GM19397 (cell line): ENCODE measurements around the gene KIAA0930.

Source experiments
- ATAC-seq: cut with Tn5 transposase; IDR thresholded peaks from one replicate; pipeline ENCODE4 v1.9.1; 2021; ENCODE audit warnings: mild to moderate bottlenecking, moderate library complexity; ENCODE audit not compliant: unreplicated experiment

Gene KIAA0930

GRCh38 chr22:45183974-45184373 is 56.7 kb downstream of the KIAA0930 start:
- no peak for ATAC-seq

DNA sequence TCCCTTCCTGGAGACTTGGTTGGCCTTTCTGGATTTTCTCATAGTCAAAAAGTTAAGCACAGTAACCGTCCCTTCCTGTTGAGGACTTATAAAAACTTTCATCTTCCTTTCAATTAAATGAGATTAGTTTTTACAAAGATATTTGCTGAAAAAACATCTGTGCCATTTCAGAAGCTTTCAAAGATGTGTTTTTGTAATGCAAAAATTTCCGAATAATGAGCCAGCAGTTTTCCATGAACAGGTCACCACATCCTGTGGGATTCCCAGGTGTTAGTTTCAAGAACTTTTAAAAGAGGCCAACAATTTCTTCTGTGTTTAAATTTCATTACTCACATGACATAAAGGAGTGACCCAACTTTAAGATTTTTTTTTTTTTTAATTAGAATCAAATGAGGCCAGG is 58.9 kb downstream of the KIAA0930 start:
- ATAC-seq = no peak

- ATAC-seq = no peak
These were observed 59.5 kb downstream of the KIAA0930 start for GRCh38 chr22:45181240-45181639.

DNA sequence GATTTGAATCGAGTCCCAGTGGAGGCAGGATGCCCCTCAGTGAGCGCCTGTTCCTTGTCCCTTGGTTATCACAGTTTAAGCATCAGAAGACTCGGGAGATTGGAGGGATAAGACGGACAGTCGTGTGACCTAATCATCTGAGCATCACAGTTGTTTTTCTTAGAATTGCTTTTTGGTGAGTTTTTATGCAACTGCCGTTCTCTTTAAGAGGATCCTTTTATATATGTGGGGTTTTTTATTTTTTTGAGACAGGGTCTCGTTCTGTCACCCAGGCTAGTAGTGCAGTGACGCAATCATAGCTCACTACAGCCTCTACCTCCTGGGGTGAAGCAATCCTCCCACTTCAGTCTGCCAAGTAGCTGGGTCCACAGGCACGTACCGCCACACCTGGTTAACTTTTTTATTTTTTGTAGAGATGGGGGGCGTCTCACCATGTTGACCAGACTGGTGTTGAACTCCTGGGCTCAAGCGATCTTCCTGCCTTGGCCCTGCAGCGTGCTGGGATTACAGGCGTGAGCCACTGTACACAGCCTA is 60.5 kb downstream of the KIAA0930 start:
- ATAC-seq = no peak

GRCh38 chr22:45179276-45180049 is 61.2 kb downstream of the KIAA0930 start:
- no peak for ATAC-seq

DNA sequence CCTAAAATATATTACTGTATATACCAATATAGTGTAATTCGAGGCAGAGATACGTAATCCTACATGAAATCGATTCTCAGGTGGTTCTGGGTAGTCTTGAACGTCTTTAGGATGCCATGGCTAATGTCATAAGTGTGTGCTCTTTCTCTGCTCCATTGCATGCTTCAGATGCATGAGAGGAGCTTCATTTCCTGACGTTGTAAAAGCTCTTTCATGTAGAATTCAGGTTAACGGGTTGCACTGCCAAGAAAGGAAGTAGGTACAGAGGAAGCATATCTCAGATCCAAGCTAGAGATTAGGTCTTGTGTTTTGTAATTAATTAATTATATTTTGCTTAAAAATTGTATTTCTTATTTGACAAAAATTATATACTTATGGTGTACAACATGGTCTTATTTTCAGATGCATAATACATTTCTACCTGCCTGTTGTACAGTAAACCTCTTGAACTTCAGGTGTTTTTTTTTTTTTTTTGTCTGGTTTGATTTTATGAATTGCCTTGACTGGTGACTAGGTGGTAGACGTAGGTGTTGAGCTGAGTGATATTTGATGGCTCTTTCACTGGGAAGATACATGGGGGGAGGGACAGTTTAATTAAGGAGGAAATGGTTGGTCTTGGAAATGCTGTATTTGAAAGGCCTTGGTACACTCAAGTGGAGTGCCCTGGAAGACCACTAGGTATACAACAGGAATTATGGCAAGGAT is 67.7 kb downstream of the KIAA0930 start:
- no peak for ATAC-seq

DNA sequence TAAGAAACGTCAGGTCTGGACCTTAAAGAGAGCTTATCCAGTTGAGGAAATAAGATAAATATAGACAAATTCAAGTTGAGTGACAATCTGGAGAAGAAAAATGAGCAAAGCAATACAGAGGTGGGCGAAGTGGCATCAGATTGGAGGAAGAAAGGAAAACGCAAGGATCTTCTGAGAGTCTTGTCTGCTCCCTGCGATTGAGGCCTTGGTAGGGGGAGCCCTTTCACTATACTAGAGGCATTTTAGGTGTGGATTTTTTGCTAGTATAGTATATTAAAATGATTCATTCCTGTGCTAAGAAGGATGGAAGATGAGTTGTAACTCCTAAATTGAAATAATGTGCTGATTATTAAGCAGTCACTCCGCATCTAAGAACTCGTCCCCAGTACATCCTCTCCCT is 68.9 kb downstream of the KIAA0930 start:
- ATAC-seq = no peak

- ATAC-seq = no peak
These were observed 70.9 kb downstream of the KIAA0930 start for GRCh38 chr22:45169591-45170466.

GRCh38 chr22:45166932-45167331 is 73.8 kb downstream of the KIAA0930 start:
- ATAC-seq = no peak

DNA sequence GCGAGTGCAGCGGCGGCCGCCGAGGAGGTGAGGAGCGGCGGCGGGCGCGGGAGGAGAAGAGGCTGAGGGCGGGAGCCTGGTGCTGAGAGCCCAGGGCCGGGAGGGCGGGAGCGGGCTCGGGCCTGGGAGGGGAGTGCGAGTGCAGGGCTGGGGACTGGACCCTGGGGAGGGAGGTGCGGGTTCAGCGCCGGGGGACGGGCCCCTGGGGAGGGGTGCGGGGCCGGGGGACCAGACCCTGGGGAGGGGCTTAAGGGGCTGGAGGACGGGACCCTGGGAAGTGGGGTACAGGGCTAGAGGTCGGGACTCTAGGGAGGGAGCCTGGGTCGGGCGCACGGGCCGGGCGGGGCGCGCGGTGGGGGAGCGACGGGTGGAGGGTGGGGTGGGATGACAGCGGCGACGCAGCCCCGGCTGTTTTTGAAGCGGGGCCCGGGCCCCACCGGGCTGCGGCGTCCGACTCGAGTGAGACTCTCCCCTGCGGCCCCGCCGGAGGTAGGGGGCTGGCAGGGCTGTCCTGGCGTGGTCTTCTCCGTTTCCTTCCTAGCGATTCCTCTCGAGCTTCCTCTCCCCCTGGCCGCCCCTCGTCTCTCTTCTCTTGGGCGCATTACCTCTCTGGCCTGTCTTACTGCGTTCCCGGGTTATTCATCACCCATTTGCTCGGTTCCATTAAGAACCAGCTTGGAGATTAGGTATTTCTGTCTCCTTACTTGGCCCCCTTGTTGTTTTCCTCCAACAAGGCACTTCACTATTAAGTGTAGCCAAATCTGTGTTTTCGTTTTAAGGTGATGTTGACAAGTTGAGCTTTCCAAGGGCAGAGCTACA is 76.2 kb downstream of the KIAA0930 start:
- ATAC-seq = peak; percentile 32

DNA sequence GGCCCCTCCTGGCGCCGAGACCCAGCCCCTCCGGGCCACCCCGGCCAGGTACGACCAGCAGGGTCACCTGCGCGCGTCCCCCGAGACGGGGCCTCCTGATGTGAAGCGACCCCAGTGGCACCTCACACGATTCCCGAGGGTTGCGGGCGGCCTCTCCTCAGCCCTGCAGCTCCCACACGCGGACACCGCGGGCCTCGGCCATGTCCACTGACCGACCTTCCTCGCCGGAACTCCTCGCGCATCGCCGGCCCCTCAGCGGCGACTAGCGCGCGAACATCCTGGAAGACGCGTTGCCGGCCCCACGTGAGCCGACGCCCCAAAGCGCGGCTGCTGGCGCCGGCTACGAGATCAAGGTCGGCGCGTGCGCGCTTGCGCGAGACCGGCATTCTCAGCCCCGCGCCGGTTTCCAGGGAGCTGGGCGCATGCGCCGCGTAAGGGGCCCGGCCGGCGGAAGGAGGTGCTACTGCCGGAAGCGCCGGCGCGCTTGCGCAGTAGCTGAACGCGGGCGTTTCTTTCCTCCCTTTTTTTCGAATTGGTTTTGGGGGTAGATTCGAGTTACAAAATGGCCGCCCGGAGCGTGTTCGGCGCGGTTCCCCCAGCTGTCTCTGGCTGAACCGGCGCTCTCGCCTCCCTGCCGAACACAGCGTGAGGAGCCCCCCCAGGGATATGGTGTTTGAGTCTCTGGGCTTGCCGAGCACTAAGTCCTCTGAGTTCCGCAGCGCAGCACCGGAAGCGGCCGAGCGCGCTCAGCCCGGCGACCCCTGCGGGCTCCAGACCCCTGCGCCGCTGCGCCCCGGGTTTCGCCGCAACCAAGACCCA is 77.0 kb downstream of the KIAA0930 start, which contains the start of gene NUP50:
TSS of gene NUP50 (plus strand) at position 475 of the 819 bp plus-strand sequence. CDS start 4,253 bp downstream, outside the sequence.
- peak; percentile 83 for ATAC-seq

- no peak for ATAC-seq
These were observed 77.6 kb downstream of the KIAA0930 start for GRCh38 chr22:45163099-45163450.

DNA sequence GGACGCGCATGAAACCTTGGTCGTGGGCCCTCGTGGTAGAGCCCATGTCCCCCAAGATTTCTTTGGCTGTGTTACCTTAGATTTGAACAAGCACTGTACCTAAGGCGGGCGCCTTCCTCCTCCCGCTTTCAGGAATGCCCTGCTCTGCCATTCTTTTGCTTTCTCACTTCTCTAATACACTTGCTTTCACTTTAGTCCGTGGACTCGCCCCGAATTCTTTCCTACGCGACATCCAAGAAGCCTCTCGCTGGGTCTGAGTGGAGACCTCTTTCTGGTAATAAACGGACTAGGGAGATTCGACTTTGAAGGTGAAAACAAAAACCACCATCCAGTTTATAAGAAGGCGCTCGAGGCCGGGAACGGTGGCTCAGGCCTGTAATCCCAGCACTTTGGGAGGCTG is 78.2 kb downstream of the KIAA0930 start:
- no peak for ATAC-seq

DNA sequence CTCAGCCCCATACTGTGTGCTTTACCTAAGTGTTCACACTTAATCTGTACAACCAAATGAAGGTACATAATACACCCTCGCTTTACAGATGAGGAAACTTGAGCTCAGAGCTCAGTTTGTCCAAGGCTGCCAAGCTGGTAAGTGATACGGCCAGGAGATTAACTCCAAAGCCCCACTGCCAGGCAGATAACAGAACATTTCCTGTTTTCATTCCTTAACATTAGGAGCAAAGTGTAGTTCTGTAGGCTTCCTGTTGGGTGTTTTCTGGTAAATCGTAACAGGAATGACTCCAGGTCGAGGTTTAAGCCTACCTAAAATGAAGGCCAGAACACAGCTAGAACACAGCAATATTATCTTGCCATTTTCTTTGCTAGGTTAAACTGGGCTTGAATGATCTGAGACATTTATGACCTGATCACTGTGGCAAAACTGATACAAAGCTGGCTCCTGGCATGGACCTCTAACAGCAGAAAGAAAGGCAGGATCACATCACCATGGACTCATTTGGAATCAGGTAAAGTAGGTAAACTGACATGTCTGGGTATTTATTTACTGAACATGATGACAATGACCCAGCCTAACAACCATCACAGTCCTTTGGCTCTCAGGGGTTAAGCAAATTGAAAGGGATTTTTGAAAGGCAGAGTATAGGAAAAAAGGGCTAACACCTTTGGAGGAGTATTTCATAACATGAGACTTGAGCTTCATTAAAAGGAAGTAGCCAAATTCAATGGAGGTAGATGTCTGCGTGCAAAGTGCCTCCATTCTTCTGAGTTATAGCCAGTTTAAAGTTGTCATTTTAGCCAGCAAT is 80.8 kb downstream of the KIAA0930 start:
- ATAC-seq = no peak

GRCh38 chr22:45157907-45158306 is 82.8 kb downstream of the KIAA0930 start:
- no peak for ATAC-seq

DNA sequence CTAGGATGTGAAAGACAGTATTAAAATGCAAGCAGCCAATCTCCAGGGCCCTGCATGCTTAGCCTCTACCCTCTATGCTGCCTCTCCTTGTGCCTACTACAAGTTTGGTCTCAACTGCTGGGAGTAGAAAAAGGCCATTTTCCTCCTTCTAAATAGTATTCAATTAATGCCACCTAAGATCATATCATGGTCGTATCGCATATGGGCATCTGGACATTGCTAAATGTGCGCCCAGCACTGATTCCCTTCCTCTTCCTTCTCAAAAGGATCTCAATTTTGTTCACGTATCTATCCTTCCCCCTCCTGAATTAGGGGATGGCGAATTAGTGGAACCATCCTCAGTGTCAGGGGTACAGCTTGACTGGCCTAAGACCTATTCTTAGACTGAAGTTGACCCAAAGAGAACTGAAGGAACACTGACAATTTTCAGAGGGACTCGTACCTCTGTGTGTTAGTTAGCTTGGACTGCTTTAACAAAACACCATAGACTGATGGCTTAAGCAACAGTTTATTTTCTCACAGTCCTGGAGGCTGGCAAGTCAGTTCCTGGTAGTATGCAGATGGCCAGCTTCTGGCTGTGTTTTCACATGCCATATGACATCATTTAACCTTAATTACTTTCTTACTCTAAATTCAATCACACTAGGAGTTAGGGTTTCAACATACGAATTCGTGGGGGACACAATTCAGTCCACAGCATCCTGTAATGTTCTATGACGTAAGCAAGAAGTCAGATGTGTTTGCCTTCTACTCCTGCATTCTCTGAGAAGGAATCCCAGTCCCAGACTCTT is 85.4 kb downstream of the KIAA0930 start:
- ATAC-seq = no peak

DNA sequence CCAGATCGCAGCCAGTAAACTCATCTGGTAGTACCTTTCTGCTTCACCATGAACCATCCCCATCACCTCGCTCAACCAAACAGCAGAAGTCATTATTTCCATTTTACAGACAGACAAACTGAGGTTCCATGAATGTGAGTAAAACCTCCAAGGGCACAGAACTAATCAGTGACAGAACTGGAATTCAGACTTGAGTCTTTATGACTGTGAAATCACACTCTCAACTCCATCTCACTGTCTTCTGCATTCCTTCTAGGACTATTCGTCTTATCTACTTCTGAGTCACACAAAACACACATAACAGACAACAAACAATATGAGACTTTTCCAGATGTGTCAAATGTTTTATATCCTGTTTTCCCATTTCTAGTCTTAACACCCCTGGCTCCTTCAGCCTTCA is 86.3 kb downstream of the KIAA0930 start:
- no peak for ATAC-seq

- no peak for ATAC-seq
These were observed 89.2 kb downstream of the KIAA0930 start for GRCh38 chr22:45151503-45151902.
